ENCODE results near the gene MGLL.

The MGLL gene

DNA sequence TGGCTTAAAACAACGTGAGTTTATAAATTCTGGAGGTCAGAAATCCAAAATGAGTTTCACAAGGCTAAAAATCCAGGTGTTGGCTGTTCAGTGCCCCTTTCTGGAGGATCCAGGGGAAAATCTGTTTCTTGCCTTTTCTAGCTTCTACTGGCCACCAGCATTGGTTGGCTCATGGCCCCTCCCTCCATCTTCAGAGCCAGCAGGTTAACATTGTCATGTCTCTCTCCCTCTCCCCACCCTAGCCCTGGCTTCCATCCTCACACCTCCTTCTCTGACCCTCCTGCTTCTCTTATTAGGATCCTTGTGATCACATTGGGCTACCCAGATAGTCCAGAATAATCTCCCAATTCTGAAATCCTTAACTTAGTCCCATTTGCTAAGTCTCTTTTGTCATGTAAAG lies 32.9 kb upstream of the MGLL start:
- no peaks in the 10 kb centered on the region for H3K36me3 ChIP-seq (ENCODE audit: insufficient read depth, low read length)
- no peak overlapping the region for H3K27ac ChIP-seq (ENCODE audit: low read depth, low read length)
- H3K4me3 ChIP-seq (ENCODE audit: low read depth, low read length), result no peak overlapping the region
- H3K27me3 ChIP-seq (ENCODE audit: insufficient read depth, low read length), result no peaks in the 10 kb centered on the region
- H2AFZ ChIP-seq (ENCODE audit: low read length, unreplicated experiment), result no peak overlapping the region
- H3K4me1 ChIP-seq (ENCODE audit: control insufficient read depth, insufficient read depth, low read length, unreplicated experiment), result no peaks in the 10 kb centered on the region
- no peaks in the 10 kb centered on the region for H3K79me2 ChIP-seq (ENCODE audit: control insufficient read depth, insufficient read depth, low read length, unreplicated experiment)

- H3K4me3 ChIP-seq (ENCODE audit: low read depth, low read length), result no peak overlapping the region
- H3K79me2 ChIP-seq (ENCODE audit: control insufficient read depth, insufficient read depth, low read length, unreplicated experiment), result no peaks in the 10 kb centered on the region
- H3K27me3 ChIP-seq (ENCODE audit: insufficient read depth, low read length), result no peaks in the 10 kb centered on the region
- no peak overlapping the region for H2AFZ ChIP-seq (ENCODE audit: low read length, unreplicated experiment)
- no peaks in the 10 kb centered on the region for H3K4me1 ChIP-seq (ENCODE audit: control insufficient read depth, insufficient read depth, low read length, unreplicated experiment)
- no peak overlapping the region for H3K27ac ChIP-seq (ENCODE audit: low read depth, low read length)
- H3K36me3 ChIP-seq (ENCODE audit: insufficient read depth, low read length), result no peaks in the 10 kb centered on the region
Observed at GRCh38 chr3:127853681-127854080, 31.4 kb upstream of the MGLL start.

DNA sequence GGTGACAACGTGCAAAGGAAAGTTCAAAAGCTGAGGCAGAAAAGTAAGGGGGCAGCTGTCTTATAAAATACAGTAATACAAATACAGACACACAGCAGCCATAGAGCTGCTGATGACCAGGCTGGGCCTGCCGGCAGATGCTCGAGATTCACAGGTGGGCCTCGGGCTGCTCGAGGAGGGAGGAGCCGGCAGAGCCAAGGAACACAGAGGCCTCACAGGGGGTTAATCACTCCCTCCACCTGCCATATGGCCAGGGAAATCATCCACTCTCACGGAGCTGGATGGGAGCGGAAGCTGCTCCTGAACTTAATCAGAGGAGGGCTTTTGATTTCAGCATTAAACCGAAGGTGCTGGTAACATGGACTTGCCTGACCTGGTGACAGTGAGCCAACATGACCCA lies 29.6 kb upstream of the MGLL start:
- Histone ChIP-seq H3K27me3 (ENCODE audit: insufficient read depth, low read length) (no peaks in the 10 kb centered on the region), H3K36me3 (ENCODE audit: insufficient read depth, low read length) (no peaks in the 10 kb centered on the region), H3K27ac (ENCODE audit: low read depth, low read length) (no peak overlapping the region), H3K4me3 (ENCODE audit: low read depth, low read length) (no peak overlapping the region), H3K4me1 (ENCODE audit: control insufficient read depth, insufficient read depth, low read length, unreplicated experiment) (no peaks in the 10 kb centered on the region), H3K79me2 (ENCODE audit: control insufficient read depth, insufficient read depth, low read length, unreplicated experiment) (no peaks in the 10 kb centered on the region), H2AFZ (ENCODE audit: low read length, unreplicated experiment) (no peak overlapping the region)

DNA sequence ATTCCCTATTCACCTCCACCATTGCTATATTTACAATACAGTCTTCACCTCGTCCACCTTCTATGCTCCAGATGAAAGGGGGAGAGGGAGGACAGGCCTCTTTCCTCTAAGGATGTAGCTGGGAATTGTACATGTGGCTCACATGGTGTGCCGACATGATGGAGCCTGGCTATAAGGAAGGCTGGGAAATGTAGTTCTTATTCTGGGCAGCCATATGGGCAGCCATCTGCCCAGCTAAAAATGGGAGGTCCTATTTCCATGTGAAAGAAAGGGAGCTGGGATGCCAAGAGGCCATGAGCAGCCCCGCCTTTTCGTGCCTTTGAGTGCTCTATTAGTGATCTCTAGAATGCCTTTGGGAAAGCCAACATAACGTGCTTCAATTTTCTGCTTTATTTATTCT lies 27.1 kb upstream of the MGLL start:
- Histone ChIP-seq H3K27ac (ENCODE audit: low read depth, low read length) (no peak overlapping the region), H2AFZ (ENCODE audit: low read length, unreplicated experiment) (no peak overlapping the region), H3K4me3 (ENCODE audit: low read depth, low read length) (no peak overlapping the region), H3K79me2 (ENCODE audit: control insufficient read depth, insufficient read depth, low read length, unreplicated experiment) (no peaks in the 10 kb centered on the region), H3K36me3 (ENCODE audit: insufficient read depth, low read length) (no peaks in the 10 kb centered on the region), H3K27me3 (ENCODE audit: insufficient read depth, low read length) (0 out of 2 replicates have a peak, but pooled peaks cover 7% of the 10 kb centered on the region), H3K4me1 (ENCODE audit: control insufficient read depth, insufficient read depth, low read length, unreplicated experiment) (no peaks in the 10 kb centered on the region)

DNA sequence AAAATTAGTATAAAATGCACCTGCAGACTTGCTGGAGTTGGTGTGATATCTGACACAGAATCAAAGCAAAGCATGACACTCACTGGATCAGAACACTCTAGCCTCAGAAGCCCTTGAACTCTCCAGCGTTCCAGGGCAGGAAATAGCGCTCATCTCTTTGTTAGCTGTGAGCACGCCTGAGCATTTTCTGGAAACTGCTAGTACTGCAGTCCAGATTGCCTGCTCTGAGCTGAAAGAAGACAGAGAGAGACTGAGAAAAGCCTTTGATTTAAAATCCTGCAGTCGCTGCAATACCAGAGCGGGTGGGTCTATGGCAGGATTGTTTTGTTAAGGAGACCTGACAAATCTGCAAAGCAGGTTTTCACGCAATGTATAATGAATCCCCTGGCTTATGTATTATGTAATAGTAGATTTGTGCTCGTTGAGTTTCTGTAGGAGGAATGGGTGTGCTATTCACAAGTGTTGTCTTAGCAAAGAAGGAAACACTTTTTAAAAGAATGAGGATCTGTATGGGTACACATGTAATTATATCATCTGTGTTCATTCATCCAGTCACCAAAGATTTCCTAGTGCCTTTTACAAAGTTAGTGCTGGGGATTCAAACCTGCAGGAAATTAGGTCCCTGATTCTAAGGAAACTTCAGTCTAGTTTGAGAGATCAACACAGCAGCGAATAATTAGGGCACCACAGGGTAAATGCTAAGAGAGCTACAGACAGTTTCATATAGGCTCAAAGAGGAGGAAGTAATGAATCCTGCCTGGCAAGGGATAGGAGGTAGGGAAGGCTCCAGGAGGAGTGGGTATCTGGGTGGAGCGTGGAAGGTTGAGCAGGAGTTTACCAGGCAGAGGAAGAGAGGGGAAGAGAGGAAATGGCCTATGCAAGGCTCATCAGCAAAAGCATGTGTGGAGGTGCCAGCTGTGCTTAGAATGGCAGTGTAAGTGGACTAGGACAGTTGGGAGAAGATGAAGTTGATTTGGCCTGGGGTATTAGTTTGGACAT lies 26.1 kb upstream of the MGLL start:
- Histone ChIP-seq H3K27me3 (ENCODE audit: insufficient read depth, low read length) (0 out of 2 replicates have a peak, but pooled peaks cover 7% of the 10 kb centered on the region), H3K4me3 (ENCODE audit: low read depth, low read length) (no peak overlapping the region), H3K79me2 (ENCODE audit: control insufficient read depth, insufficient read depth, low read length, unreplicated experiment) (no peaks in the 10 kb centered on the region), H3K27ac (ENCODE audit: low read depth, low read length) (no peak overlapping the region), H2AFZ (ENCODE audit: low read length, unreplicated experiment) (no peak overlapping the region), H3K4me1 (ENCODE audit: control insufficient read depth, insufficient read depth, low read length, unreplicated experiment) (no peaks in the 10 kb centered on the region), H3K36me3 (ENCODE audit: insufficient read depth, low read length) (no peaks in the 10 kb centered on the region)

DNA sequence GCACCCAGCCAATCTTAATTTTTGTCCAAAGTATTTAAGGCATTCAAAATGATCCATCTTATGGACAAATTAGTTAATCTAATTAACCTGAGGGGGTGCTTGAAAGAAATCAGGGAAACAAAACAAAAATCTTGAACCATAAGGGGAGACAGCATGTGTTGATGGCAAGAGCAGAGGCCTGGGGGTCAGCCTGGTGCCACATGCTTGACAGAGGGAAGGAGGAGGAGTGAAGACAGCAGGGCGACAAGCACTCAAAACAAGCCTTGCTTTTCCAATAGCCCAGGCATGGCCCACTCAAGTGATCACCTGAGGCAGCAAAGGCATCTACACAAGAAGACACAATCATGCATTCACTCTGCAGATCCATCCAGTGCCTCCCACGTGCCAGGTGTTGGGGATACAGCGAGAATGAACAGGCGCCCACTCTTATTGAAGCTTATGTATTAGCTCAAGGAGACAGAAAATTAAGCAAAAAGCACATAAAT lies 25.0 kb upstream of the MGLL start:
- H3K4me3 ChIP-seq (ENCODE audit: low read depth, low read length), result no peak overlapping the region
- H3K79me2 ChIP-seq (ENCODE audit: control insufficient read depth, insufficient read depth, low read length, unreplicated experiment), result no peaks in the 10 kb centered on the region
- H3K27ac ChIP-seq (ENCODE audit: low read depth, low read length), result no peak overlapping the region
- no peak overlapping the region for H2AFZ ChIP-seq (ENCODE audit: low read length, unreplicated experiment)
- no peaks in the 10 kb centered on the region for H3K4me1 ChIP-seq (ENCODE audit: control insufficient read depth, insufficient read depth, low read length, unreplicated experiment)
- H3K27me3 ChIP-seq (ENCODE audit: insufficient read depth, low read length), result 0 out of 2 replicates have a peak, but pooled peaks cover 7% of the 10 kb centered on the region
- no peaks in the 10 kb centered on the region for H3K36me3 ChIP-seq (ENCODE audit: insufficient read depth, low read length)

- no peaks in the 10 kb centered on the region for H3K4me1 ChIP-seq (ENCODE audit: control insufficient read depth, insufficient read depth, low read length, unreplicated experiment)
- H3K79me2 ChIP-seq (ENCODE audit: control insufficient read depth, insufficient read depth, low read length, unreplicated experiment), result no peaks in the 10 kb centered on the region
- no peak overlapping the region for H3K4me3 ChIP-seq (ENCODE audit: low read depth, low read length)
- H3K27ac ChIP-seq (ENCODE audit: low read depth, low read length), result no peak overlapping the region
- H3K36me3 ChIP-seq (ENCODE audit: insufficient read depth, low read length), result no peaks in the 10 kb centered on the region
- H2AFZ ChIP-seq (ENCODE audit: low read length, unreplicated experiment), result no peak overlapping the region
- H3K27me3 ChIP-seq (ENCODE audit: insufficient read depth, low read length), result 0 out of 2 replicates have a peak, but pooled peaks cover 7% of the 10 kb centered on the region
Observed at GRCh38 chr3:127846576-127846975, 24.3 kb upstream of the MGLL start.

DNA sequence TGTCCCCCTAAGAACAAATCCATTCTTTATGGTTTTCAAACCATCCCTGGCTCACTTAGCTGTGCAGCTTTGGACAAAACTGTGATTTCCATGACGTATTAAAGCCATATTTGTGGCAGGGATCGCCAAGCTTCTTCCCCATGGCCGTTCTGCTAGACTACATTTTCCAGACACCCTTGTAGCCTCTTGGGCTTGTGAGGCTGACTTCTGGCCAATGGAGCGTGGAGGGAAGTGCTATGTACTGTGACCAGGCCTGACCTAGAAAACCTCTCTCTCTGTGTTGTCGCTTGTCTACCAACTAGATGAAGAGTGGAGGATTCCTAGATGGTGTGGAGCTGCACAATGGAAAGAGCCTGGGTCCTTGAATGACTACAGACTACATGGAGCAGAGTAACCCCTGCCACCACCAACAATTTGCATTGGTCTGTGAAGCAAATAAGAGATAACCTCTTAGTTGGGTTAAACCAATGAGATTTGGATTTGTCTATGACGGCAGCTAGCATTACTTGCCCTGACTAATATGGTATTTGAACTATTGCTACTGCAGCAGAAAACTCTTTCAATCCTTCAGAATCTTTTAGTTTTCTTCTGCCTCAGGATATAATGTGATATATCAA lies 22.1 kb upstream of the MGLL start:
- Histone ChIP-seq H2AFZ (ENCODE audit: low read length, unreplicated experiment) (no peak overlapping the region), H3K27ac (ENCODE audit: low read depth, low read length) (no peak overlapping the region), H3K79me2 (ENCODE audit: control insufficient read depth, insufficient read depth, low read length, unreplicated experiment) (no peaks in the 10 kb centered on the region), H3K27me3 (ENCODE audit: insufficient read depth, low read length) (0 out of 2 replicates have a peak, but pooled peaks cover 7% of the 10 kb centered on the region), H3K36me3 (ENCODE audit: insufficient read depth, low read length) (no peaks in the 10 kb centered on the region), H3K4me3 (ENCODE audit: low read depth, low read length) (no peak overlapping the region), H3K4me1 (ENCODE audit: control insufficient read depth, insufficient read depth, low read length, unreplicated experiment) (no peaks in the 10 kb centered on the region)

DNA sequence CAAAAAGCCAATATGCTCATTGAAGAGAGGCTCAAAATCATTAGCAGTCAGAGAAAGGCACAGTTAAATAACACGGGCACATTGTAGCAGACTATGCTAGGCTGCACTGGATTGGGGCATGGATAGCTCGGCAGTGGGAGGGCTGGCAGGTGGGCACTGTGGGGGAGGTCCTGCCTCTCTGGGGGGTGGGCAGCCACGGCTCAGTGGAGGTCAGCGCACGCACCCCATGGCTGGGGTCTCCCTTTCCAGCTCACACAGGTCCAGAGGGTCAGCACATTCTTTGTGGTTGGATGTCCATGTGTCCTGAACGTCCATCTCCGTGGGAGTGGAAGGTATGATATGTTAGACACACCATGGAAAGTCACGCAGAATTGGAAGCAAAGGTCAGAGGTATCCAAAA lies 18.4 kb upstream of the MGLL start:
- no peak overlapping the region for H3K4me3 ChIP-seq (ENCODE audit: low read depth, low read length)
- H2AFZ ChIP-seq (ENCODE audit: low read length, unreplicated experiment), result no peak overlapping the region
- H3K27ac ChIP-seq (ENCODE audit: low read depth, low read length), result no peak overlapping the region
- peaks cover 17% of the 10 kb centered on the region; the same call in 1 of the 2 replicates for H3K27me3 ChIP-seq (ENCODE audit: insufficient read depth, low read length)
- no peaks in the 10 kb centered on the region for H3K79me2 ChIP-seq (ENCODE audit: control insufficient read depth, insufficient read depth, low read length, unreplicated experiment)
- no peaks in the 10 kb centered on the region for H3K4me1 ChIP-seq (ENCODE audit: control insufficient read depth, insufficient read depth, low read length, unreplicated experiment)
- no peaks in the 10 kb centered on the region for H3K36me3 ChIP-seq (ENCODE audit: insufficient read depth, low read length)

GRCh38 chr3:127839099-127839498 lies 16.8 kb upstream of the MGLL start:
- no peak overlapping the region for H3K27ac ChIP-seq (ENCODE audit: low read depth, low read length)
- no peaks in the 10 kb centered on the region for H3K36me3 ChIP-seq (ENCODE audit: insufficient read depth, low read length)
- H3K79me2 ChIP-seq (ENCODE audit: control insufficient read depth, insufficient read depth, low read length, unreplicated experiment), result no peaks in the 10 kb centered on the region
- H2AFZ ChIP-seq (ENCODE audit: low read length, unreplicated experiment), result no peak overlapping the region
- no peaks in the 10 kb centered on the region for H3K4me1 ChIP-seq (ENCODE audit: control insufficient read depth, insufficient read depth, low read length, unreplicated experiment)
- no peak overlapping the region for H3K4me3 ChIP-seq (ENCODE audit: low read depth, low read length)
- peaks cover 10% of the 10 kb centered on the region; the same call in 1 of the 2 replicates for H3K27me3 ChIP-seq (ENCODE audit: insufficient read depth, low read length)

All from ACC112 (cell line).